CD14-positive monocyte (primary cell): Measurements from ENCODE around the gene TATDN2. TPM values are rescaled to one million over a fixed set of nuclear protein-coding genes. Genes with fewer than 3 reads are reported as not detected.

Experiments
- DNase-seq, 3 donors: peaks; one replicate each; pipeline ENCODE4 v3.0.0-alpha.2; 2011 to 2022
- H2AFZ ChIP-seq: 2 replicates; pipeline ENCODE4 v1.6.0; 2012; ENCODE audit warnings: mild to moderate bottlenecking, low read depth, low read length, inconsistent platforms; ENCODE audit not compliant: insufficient read depth, poor library complexity, severe bottlenecking
- H3K27ac ChIP-seq, 2 donors: 1 replicate in 1 of 2; 2 replicates in 1 of 2; pipeline ENCODE4 v1.5.1; 2012 to 2013; ENCODE audit warnings: low read length in 2 of 2, control low read depth in 1 of 2, inconsistent platforms in 1 of 2, low read depth in 1 of 2, mild to moderate bottlenecking in 1 of 2
- H3K27me3 ChIP-seq, 2 donors: one replicate each; pipeline versions ENCODE4 v1.6.0 to v1.6.1; 2011 to 2013; ENCODE audit warnings: low read length in 2 of 2; ENCODE audit not compliant: control insufficient read depth in 2 of 2, insufficient read depth in 2 of 2
- H3K36me3 ChIP-seq, 2 donors: replicated peaks in 1 of 2; 1 replicate in 1 of 2; 2 replicates in 1 of 2; pipeline versions ENCODE4 v1.5.1 to v1.6.1; 2012 to 2013; ENCODE audit warnings: low read length in 2 of 2, control low read depth in 1 of 2, inconsistent platforms in 1 of 2, mild to moderate bottlenecking in 1 of 2; ENCODE audit not compliant: insufficient read depth in 2 of 2, control insufficient read depth in 1 of 2
- H3K4me1 ChIP-seq, 2 donors: 1 replicate in 1 of 2; 2 replicates in 1 of 2; pipeline versions ENCODE4 v1.5.1 to v1.6.1; 2012 to 2013; ENCODE audit warnings: low read length in 2 of 2, control low read depth in 1 of 2, inconsistent platforms in 1 of 2, mild to moderate bottlenecking in 1 of 2, moderate library complexity in 1 of 2; ENCODE audit not compliant: insufficient read depth in 2 of 2, control insufficient read depth in 1 of 2
- H3K4me2 ChIP-seq: replicated peaks from 2 replicates; pipeline ENCODE3; 2012; ENCODE audit warnings: low read length, moderate library complexity, mild to moderate bottlenecking; ENCODE audit not compliant: poor library complexity, severe bottlenecking; ENCODE audit errors: extremely low read depth
- H3K4me3 ChIP-seq, 3 experiments: fragments of 200-600 bp in 1 of 3; sonication (generic) in 1 of 3; replicated peaks in 1 of 3; 1 replicate in 2 of 3; 2 replicates in 1 of 3; pipeline ENCODE4 v1.5.1; 2011 to 2013; ENCODE audit warnings: low read length in 3 of 3, mild to moderate bottlenecking in 3 of 3, control low read depth in 2 of 3, low read depth in 2 of 3, inconsistent platforms in 1 of 3, moderate library complexity in 1 of 3
- H3K79me2 ChIP-seq: 2 replicates; pipeline ENCODE4 v1.6.0; 2012; ENCODE audit warnings: mild to moderate bottlenecking, control low read depth, inconsistent platforms, low read length, moderate library complexity; ENCODE audit not compliant: insufficient read depth
- H3K9ac ChIP-seq: 2 replicates; pipeline ENCODE4 v1.6.0; 2017; ENCODE audit warnings: low read length, mild to moderate bottlenecking; ENCODE audit not compliant: insufficient read depth, poor library complexity, severe bottlenecking
- H3K9me3 ChIP-seq, 2 donors: replicated peaks in 1 of 2; 1 replicate in 1 of 2; 2 replicates in 1 of 2; pipeline versions ENCODE4 v1.5.1 to v1.6.1; 2012 to 2013; ENCODE audit warnings: low read length in 2 of 2, control low read depth in 1 of 2; ENCODE audit not compliant: control insufficient read depth in 1 of 2, insufficient read depth in 1 of 2
- H4K20me1 ChIP-seq: 2 replicates; pipeline ENCODE4 v1.6.0; 2012; ENCODE audit warnings: mild to moderate bottlenecking, low read length, control low read depth, moderate library complexity; ENCODE audit not compliant: insufficient read depth
- H3K27ac Mint-ChIP-seq, 7 donors: one replicate each; pipeline ENCODE4 v1.8.0; 2020; ENCODE audit warnings: mild to moderate bottlenecking in 7 of 7, mixed read lengths in 7 of 7, moderate library complexity in 6 of 7, inconsistent platforms in 2 of 7
- H3K27me3 Mint-ChIP-seq, 3 donors: one replicate each; pipeline ENCODE4 v1.8.0; 2021 to 2022; ENCODE audit warnings: low read depth in 3 of 3, mild to moderate bottlenecking in 3 of 3, mixed read lengths in 3 of 3, moderate library complexity in 3 of 3, inconsistent platforms in 1 of 3
- H3K36me3 Mint-ChIP-seq, 2 donors: one replicate each; pipeline ENCODE4 v1.8.0; 2020; ENCODE audit warnings: mixed read lengths in 2 of 2, inconsistent platforms in 1 of 2, mild to moderate bottlenecking in 1 of 2
- H3K4me1 Mint-ChIP-seq: one replicate; pipeline ENCODE4 v1.8.0; 2020; ENCODE audit warnings: mild to moderate bottlenecking, mixed read lengths
- H3K4me3 Mint-ChIP-seq, 2 donors: one replicate each; pipeline ENCODE4 v1.8.0; 2020; ENCODE audit warnings: mild to moderate bottlenecking in 2 of 2, mixed read lengths in 2 of 2, moderate library complexity in 1 of 2
- H3K9me3 Mint-ChIP-seq, 7 donors: one replicate each; pipeline ENCODE4 v1.8.0; 2020 to 2022; ENCODE audit warnings: mixed read lengths in 7 of 7, mild to moderate bottlenecking in 6 of 7, moderate library complexity in 6 of 7, inconsistent platforms in 2 of 7
- CTCF ChIP-seq: fragments of 200-600 bp; IDR thresholded peaks from one replicate; pipeline ENCODE4 v1.8.0; 2022; ENCODE audit warnings: antibody characterized with exemption, mild to moderate bottlenecking
- WGBS: methylation state at CpG from one replicate; pipeline ENCODE4 v1.1.5; 2013; ENCODE audit warnings: missing lambda C conversion rate; ENCODE audit not compliant: insufficient coverage; 5-methylcytosine and 5-hydroxymethylcytosine counted together
- intact Hi-C, 2 donors: fragments of 100-400 bp; cut with micrococcal nuclease; formaldehyde crosslinking; loops; one replicate each; pipeline versions ENCODE4 v1.15.0 to v1.15.1; 2023
- polyA plus RNA-seq, 3 donors: library from polyadenylated mRNA; depleted of rRNA in 1 of 3; unstranded in 2 of 3; stranded (reverse) in 1 of 3; fragments of 300-500 nt in 2 of 3; fragments of >200 nt in 1 of 3; fragmentation: Illumina TruSeq in 2 of 3; gene quantifications; 1 replicate in 2 of 3; 2 replicates in 1 of 3; pipeline ENCODE4 v1.2.3, GENCODE V29; 2012 to 2021

The TATDN2 gene
- polyA plus RNA-seq, 3 donors: 6.0 to 27.1 (median 6.0) TPM

DNA sequence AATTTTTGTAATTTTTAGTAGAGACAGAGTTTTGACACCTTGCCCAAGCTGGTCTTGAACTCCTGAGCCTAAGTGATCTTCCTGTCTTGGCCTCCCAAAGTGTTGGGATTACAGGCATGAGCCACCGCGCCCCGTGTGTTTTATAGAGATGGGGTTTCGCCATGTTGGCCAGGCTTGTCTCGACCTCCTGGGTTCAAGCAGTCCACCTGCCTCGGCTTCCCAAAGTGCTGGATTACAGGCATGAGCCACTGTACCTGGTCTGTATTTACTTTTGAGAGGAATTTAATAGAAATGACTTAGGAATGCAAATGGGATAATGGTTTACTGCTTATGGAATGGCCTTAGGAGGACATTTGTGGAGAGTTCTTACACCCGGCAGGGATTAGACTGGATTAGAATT, 10.8 kb downstream of the TATDN2 start:
- Histone ChIP-seq H3K9ac (no peak overlapping the region), H2AFZ (no peak overlapping the region), H3K79me2 (peaks cover 97% of the 10 kb centered on the region), H3K27me3 (no peaks in the 10 kb centered on the region), H3K4me1 (peaks cover 10 to 12% of the 10 kb centered on the region in 2 donors), H3K27ac (peak overlapping the region in 1 of 2 donors; percentile 18), H4K20me1 (peaks cover 92% of the 10 kb centered on the region), H3K9me3 (no peaks in the 10 kb centered on the region), H3K4me3 (no peak overlapping the region), H3K36me3 (peaks cover 61 to 87% of the 10 kb centered on the region in 2 donors), H3K4me2 (no peak overlapping the region)
- DNase-seq: no peak
- H3K9me3 Mint-ChIP-seq: no peaks in the 10 kb centered on the region
- TF ChIP-seq CTCF: no peak
- peaks cover 28% of the 10 kb centered on the region for H3K4me1 Mint-ChIP-seq
- H3K36me3 Mint-ChIP-seq: peaks cover 68 to 89% of the 10 kb centered on the region in 2 donors
- intact Hi-C loops: no loop called here
- H3K27ac Mint-ChIP-seq: peak overlapping the region in 2 of 7 donors; percentile 69 to 74
- peaks cover 0 to 3% (median 0%) of the 10 kb centered on the region in 3 donors for H3K27me3 Mint-ChIP-seq
- no peak overlapping the region for H3K4me3 Mint-ChIP-seq
- 100% methylated on average over 3 of the region's 7 CpGs for WGBS

GRCh38 chr3:10259798-10260197, 11.5 kb downstream of the TATDN2 start:
- H3K9me3 Mint-ChIP-seq: no peaks in the 10 kb centered on the region
- intact Hi-C loops: no loop called here
- Histone ChIP-seq H3K27ac (peak overlapping the region in 1 of 2 donors; percentile 18), H3K36me3 (peaks cover 59 to 89% of the 10 kb centered on the region in 2 donors), H3K4me2 (no peak overlapping the region), H3K9ac (no peak overlapping the region), H2AFZ (no peak overlapping the region), H3K4me3 (no peak overlapping the region), H3K4me1 (peaks cover 3 to 4% of the 10 kb centered on the region in 2 donors), H3K9me3 (no peaks in the 10 kb centered on the region), H3K79me2 (peaks cover 97% of the 10 kb centered on the region), H4K20me1 (peaks cover 91% of the 10 kb centered on the region), H3K27me3 (no peaks in the 10 kb centered on the region)
- H3K4me3 Mint-ChIP-seq: no peak overlapping the region
- 86% methylated on average over 3 of the region's 4 CpGs for WGBS
- DNase-seq: no peak
- H3K27ac Mint-ChIP-seq: peak overlapping the region in 3 of 7 donors; percentile 58 to 78 (median 66)
- peaks cover 0 to 3% (median 0%) of the 10 kb centered on the region in 3 donors for H3K27me3 Mint-ChIP-seq
- peaks cover 23% of the 10 kb centered on the region for H3K4me1 Mint-ChIP-seq
- H3K36me3 Mint-ChIP-seq: peaks cover 70 to 90% of the 10 kb centered on the region in 2 donors
- TF ChIP-seq CTCF: no peak
